A549 (cell line): Measurements from ENCODE around the gene CRB1. TPM values are rescaled to one million over a fixed set of nuclear protein-coding genes. Genes with fewer than 3 reads are reported as not detected.

ENCODE experiments used
- ATAC-seq, 2 experiments: fragments of 200-7000 bp in 1 of 2; fragments of >200 bp in 1 of 2; cut with Nextera tagmentation in 1 of 2; cut with Tn5 transposase in 1 of 2; 3 replicates each; pipeline versions ENCODE4 v1.8.0 to v1.9.1; 2018 to 2020; ENCODE audit warnings: mild to moderate bottlenecking in 1 of 2, moderate library complexity in 1 of 2
- CTCF ChIA-PET: fragments of 300-600 bp; sonication (Branson Sonifier 250); formaldehyde crosslinking; extraction: SDS; loops from one replicate; lab custom pipeline; 2021; ENCODE audit warnings: antibody characterized with exemption, inconsistent platforms; lab: Yijun Ruan, JAX
- POLR2A ChIA-PET: fragments of 350-600 bp; formaldehyde crosslinking; extraction: SDS; loops from one replicate; lab custom pipeline; 2021; ENCODE audit warnings: antibody characterized with exemption, inconsistent platforms; lab: Yijun Ruan, JAX
- DNase-seq, 2 experiments: peaks; one replicate each; pipeline versions ENCODE4 v3.0.0 to v3.0.0-alpha.2; 2011 to 2016; ENCODE audit warnings: low read depth in 1 of 2, low spot score in 1 of 2
- FAIRE-seq: peaks from 2 replicates; lab custom pipeline; 2011; peaks lifted over from hg19 to GRCh38; lab: Jason Lieb, UNC
- H3K27ac ChIP-seq, 2 experiments: fragments of >200 bp; sonication (Bioruptor Twin); formaldehyde crosslinking; 3 replicates each; pipeline ENCODE4 v1.5.1; 2016 to 2017
- H3K4me1 ChIP-seq: fragments of >200 bp; sonication (Bioruptor Twin); formaldehyde crosslinking; 3 replicates; pipeline ENCODE4 v1.6.1; 2016
- H3K4me2 ChIP-seq: fragments of >200 bp; sonication (Bioruptor Twin); formaldehyde crosslinking; 3 replicates; pipeline ENCODE4 v1.6.1; 2016
- H3K4me3 ChIP-seq: fragments of >200 bp; sonication (Bioruptor Twin); formaldehyde crosslinking; 3 replicates; pipeline ENCODE4 v1.5.1; 2016
- H3K9me3 ChIP-seq: fragments of >200 bp; sonication (Bioruptor Twin); formaldehyde crosslinking; 3 replicates; pipeline ENCODE4 v1.6.1; 2016
- BHLHE40 ChIP-seq: IDR thresholded peaks from 2 replicates; pipeline ENCODE4 v1.6.1; 2012; ENCODE audit warnings: low read depth, low read length, inconsistent platforms
- CBX2 ChIP-seq: fragments of 200-600 bp; sonication (generic); IDR thresholded peaks from 2 replicates; pipeline ENCODE4 v1.6.1; 2016; ENCODE audit warnings: low read depth, mild to moderate bottlenecking, borderline replicate concordance
- CHD4 ChIP-seq: fragments of 200-600 bp; sonication (generic); IDR thresholded peaks from 2 replicates; pipeline ENCODE4 v1.6.1; 2016; ENCODE audit warnings: antibody characterized with exemption, mild to moderate bottlenecking, borderline replicate concordance
- EHMT2 ChIP-seq: fragments of 200-600 bp; sonication (generic); IDR thresholded peaks from 2 replicates; pipeline ENCODE4 v1.6.1; 2016; ENCODE audit warnings: antibody characterized with exemption, low read depth, mild to moderate bottlenecking, moderate library complexity
- FOSB ChIP-seq: fragments of 250-450 bp; sonication (Bioruptor Pico); IDR thresholded peaks from 2 replicates; pipeline ENCODE4 v1.5.0; 2020; ENCODE audit warnings: mild to moderate bottlenecking, moderate library complexity
- FOSL2 ChIP-seq, 2 experiments: fragments of 450-650 bp in 1 of 2; fragments of >200 bp in 1 of 2; sonication (Bioruptor Twin) in 1 of 2; formaldehyde crosslinking; IDR thresholded peaks; 2 replicates each; pipeline versions ENCODE4 v1.5.0 to v1.6.1; 2016 to 2020; ENCODE audit warnings: mild to moderate bottlenecking in 1 of 2, moderate library complexity in 1 of 2
- HOXB13 ChIP-seq: fragments of 250-450 bp; sonication (Bioruptor Pico); IDR thresholded peaks from 2 replicates; pipeline ENCODE4 v1.5.0; 2020; ENCODE audit warnings: low read depth, mild to moderate bottlenecking, moderate library complexity
- JUN ChIP-seq, 2 experiments: fragments of >200 bp; sonication (Bioruptor Twin); formaldehyde crosslinking; IDR thresholded peaks; 2 replicates in 1 of 2; 3 replicates in 1 of 2; pipeline ENCODE4 v1.6.1; 2016 to 2017
- JUNB ChIP-seq: fragments of >200 bp; sonication (Bioruptor Twin); formaldehyde crosslinking; IDR thresholded peaks from 2 replicates; pipeline ENCODE4 v1.6.1; 2016
- KDM1A ChIP-seq: fragments of 200-600 bp; sonication (generic); IDR thresholded peaks from 2 replicates; pipeline ENCODE4 v1.6.1; 2016; ENCODE audit warnings: low read depth, mild to moderate bottlenecking
- KDM5A ChIP-seq: fragments of 200-600 bp; sonication (generic); IDR thresholded peaks from 2 replicates; pipeline ENCODE4 v1.6.1; 2016; ENCODE audit warnings: antibody characterized with exemption, mild to moderate bottlenecking
- MAFK ChIP-seq: fragments of 450-650 bp; IDR thresholded peaks from 2 replicates; pipeline ENCODE4 v1.6.1; 2014; ENCODE audit not compliant: partially characterized antibody
- MAZ ChIP-seq: fragments of 150-350 bp; IDR thresholded peaks from 2 replicates; pipeline ENCODE4 v1.6.1; 2014; ENCODE audit warnings: antibody characterized with exemption, low read depth, low read length, borderline replicate concordance
- MYC ChIP-seq: IDR thresholded peaks from 2 replicates; pipeline ENCODE4 v1.6.1; 2012; ENCODE audit warnings: mild to moderate bottlenecking, inconsistent platforms, low read length, improper control_type of control experiment, borderline replicate concordance
- NR3C1 ChIP-seq: fragments of >200 bp; sonication (Bioruptor Twin); formaldehyde crosslinking; IDR thresholded peaks from 3 replicates; pipeline ENCODE4 v1.6.1; 2017
- POLR2AphosphoS2 ChIP-seq: conservative IDR thresholded peaks from 2 replicates; pipeline ENCODE4 v1.6.1; 2012; ENCODE audit warnings: low read length, improper control_type of control experiment, inconsistent platforms
- RCOR1 ChIP-seq: fragments of 150-350 bp; IDR thresholded peaks from 2 replicates; pipeline ENCODE4 v1.6.1; 2014; ENCODE audit warnings: antibody characterized with exemption, low read length, low read depth
- RFX5 ChIP-seq: fragments of 450-650 bp; IDR thresholded peaks from 2 replicates; pipeline ENCODE4 v1.7.1; 2014; ENCODE audit warnings: antibody characterized with exemption, mild to moderate bottlenecking, moderate library complexity
- RNF2 ChIP-seq: fragments of 200-600 bp; sonication (generic); IDR thresholded peaks from 2 replicates; pipeline ENCODE4 v1.6.1; 2016; ENCODE audit warnings: low read depth, mild to moderate bottlenecking, antibody characterized with exemption, moderate library complexity, borderline replicate concordance
- SMC3 ChIP-seq: fragments of >200 bp; sonication (Bioruptor Twin); formaldehyde crosslinking; IDR thresholded peaks from 3 replicates; pipeline ENCODE4 v1.6.1; 2018; ENCODE audit warnings: inconsistent platforms
- SREBF2 ChIP-seq: fragments of 450-650 bp; IDR thresholded peaks from 2 replicates; pipeline ENCODE4 v1.6.1; 2014; ENCODE audit warnings: mild to moderate bottlenecking, moderate library complexity
- TP53 ChIP-seq: fragments of 250-450 bp; sonication (Bioruptor Pico); IDR thresholded peaks from 2 replicates; pipeline ENCODE4 v1.5.0; 2021; ENCODE audit warnings: mild to moderate bottlenecking, moderate library complexity
- ZFP36 ChIP-seq: fragments of 450-650 bp; IDR thresholded peaks from 2 replicates; pipeline ENCODE4 v1.6.1; 2014; ENCODE audit warnings: borderline replicate concordance; ENCODE audit not compliant: partially characterized antibody
- WGBS: methylation state at CpG from one replicate; pipeline ENCODE4 v1.1.6; 2017; ENCODE audit errors: missing lambda C conversion rate; 5-methylcytosine and 5-hydroxymethylcytosine counted together
- polyA plus RNA-seq, 4 experiments: library from polyadenylated mRNA; depleted of rRNA in 3 of 4; stranded (reverse); fragments of >200 nt; fragmentation: RNase III in 1 of 4; extraction: RNeasy Plus Mini Kit Qiagen cat#74134 plus additional on column Dnase treatment in 1 of 4; gene quantifications; 2 replicates in 3 of 4; 3 replicates in 1 of 4; pipeline ENCODE4 v1.2.3, GENCODE V29; 2011 to 2017
- TF ChIP-seq, protein P1 (sequence below): fragments of >200 bp; sonication (Bioruptor Twin); formaldehyde crosslinking; IDR thresholded peaks from 3 replicates; pipeline ENCODE4 v1.5.1; 2016
- TF ChIP-seq, protein P2 (sequence below): IDR thresholded peaks from 2 replicates; pipeline ENCODE4 v1.6.1; 2012
- TF ChIP-seq, protein P3 (sequence below): fragments of 450-650 bp; IDR thresholded peaks from 2 replicates; pipeline ENCODE4 v1.6.1; 2014; ENCODE audit warnings: antibody characterized with exemption
- TF ChIP-seq, protein P4 (sequence below): fragments of 150-350 bp; IDR thresholded peaks from 2 replicates; pipeline ENCODE4 v1.6.1; 2014; ENCODE audit warnings: low read depth, mild to moderate bottlenecking, low read length
- TF ChIP-seq, protein P5 (sequence below): IDR thresholded peaks from 2 replicates; pipeline ENCODE4 v1.6.1; 2012

The CRB1 gene
- polyA plus RNA-seq, 2 of the 4 experiments (the other 2 are of a cell fraction) = not detected

DNA sequence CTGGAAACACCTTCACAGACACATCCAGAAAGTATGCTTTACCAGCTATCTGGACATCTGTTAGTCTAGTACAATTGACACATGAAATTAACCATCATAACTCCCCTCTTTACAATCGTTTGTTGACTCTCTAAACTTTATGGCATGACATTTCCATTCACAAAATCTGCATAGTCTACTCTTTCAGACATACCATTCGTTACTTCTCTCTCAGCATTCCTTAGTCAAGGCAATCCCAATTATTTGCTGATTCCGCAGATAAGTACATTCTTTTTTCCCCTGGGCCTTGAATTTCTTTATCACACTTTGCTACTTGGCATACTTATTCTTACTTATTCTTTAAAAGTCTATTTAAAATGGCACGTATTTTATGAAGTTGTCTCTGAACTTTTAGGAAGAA, 15.1 kb upstream of the CRB1 start:
- ChIA-PET POLR2A (no interaction called here), CTCF (interaction anchor here (0.9 kb wide), 1 partner anchor 83 kb away, joined by 3 read pairs; no protein-coding TSS in a partner anchor)
- FAIRE-seq (no peak), ATAC-seq (no peak), DNase-seq (no peak)
- Histone ChIP-seq H3K4me3 (no peak overlapping the region), H3K27ac (no peak overlapping the region), H3K4me2 (no peak overlapping the region), H3K9me3 (no peaks in the 10 kb centered on the region), H3K4me1 (no peaks in the 10 kb centered on the region)
- 33% methylated on average over 4 of the region's 4 CpGs for WGBS
- TF ChIP-seq SMC3 (no peak), JUNB (no peak), MAFK (peak; percentile 81), FOSL2 (IDR thresholded peaks at IDR 0.05) (no peak), FOSL2 (CRISPR knock-in tag; IDR thresholded peaks at IDR 0.05) (no peak), KDM5A (no peak)
- TF ChIP-seq, protein P1, sequence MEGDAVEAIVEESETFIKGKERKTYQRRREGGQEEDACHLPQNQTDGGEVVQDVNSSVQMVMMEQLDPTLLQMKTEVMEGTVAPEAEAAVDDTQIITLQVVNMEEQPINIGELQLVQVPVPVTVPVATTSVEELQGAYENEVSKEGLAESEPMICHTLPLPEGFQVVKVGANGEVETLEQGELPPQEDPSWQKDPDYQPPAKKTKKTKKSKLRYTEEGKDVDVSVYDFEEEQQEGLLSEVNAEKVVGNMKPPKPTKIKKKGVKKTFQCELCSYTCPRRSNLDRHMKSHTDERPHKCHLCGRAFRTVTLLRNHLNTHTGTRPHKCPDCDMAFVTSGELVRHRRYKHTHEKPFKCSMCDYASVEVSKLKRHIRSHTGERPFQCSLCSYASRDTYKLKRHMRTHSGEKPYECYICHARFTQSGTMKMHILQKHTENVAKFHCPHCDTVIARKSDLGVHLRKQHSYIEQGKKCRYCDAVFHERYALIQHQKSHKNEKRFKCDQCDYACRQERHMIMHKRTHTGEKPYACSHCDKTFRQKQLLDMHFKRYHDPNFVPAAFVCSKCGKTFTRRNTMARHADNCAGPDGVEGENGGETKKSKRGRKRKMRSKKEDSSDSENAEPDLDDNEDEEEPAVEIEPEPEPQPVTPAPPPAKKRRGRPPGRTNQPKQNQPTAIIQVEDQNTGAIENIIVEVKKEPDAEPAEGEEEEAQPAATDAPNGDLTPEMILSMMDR = no peak

DNA sequence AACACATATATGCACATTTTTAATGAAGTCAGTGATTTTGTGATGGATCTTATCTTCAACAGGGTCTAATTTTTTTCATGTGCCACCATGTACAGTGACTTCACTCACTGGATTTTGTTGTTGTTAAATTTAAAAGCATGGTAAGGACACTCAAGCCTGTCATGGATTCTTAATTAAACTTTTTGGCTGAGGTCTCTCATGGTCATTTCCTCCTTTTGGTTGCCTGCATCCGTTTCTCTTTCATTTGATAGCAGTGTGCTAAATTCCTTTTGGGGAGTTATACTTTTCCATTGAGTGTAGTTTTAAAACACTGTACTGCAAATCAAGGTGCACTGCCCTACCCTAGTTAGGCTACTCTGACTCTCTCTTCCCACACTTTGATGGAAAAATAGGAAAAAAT, 13.2 kb upstream of the CRB1 start:
- FAIRE-seq (no peak), DNase-seq (no peak)

DNA sequence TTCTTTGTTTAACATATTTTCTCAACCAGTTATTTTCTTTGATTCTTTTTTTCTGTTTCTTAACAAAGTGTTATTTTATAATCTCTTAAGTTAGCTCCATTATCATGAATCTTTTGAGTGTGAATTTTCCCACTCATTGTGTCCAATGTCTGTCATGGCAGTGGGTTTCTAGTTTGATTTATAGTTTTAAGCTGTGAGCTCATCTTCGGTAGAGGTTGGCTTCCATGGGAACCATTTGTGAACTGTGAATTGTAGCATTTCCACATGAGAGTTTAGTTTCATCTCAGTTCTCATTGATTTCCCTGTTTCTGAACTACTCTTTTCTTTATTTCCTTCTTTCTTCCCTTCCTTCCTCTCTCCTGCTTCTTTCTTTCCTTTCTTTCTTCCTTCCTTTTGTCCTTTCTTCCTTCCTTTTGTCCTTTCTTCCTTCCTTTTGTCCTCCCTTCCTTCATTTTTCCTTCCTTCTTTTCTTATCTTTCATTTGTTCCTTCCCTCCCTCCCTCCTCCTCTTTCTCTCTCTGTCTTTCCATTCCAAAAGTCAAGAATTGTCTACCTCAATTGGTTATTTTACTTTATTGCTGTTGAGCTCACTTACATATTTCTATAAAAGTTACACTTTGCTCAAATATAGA, 3.0 kb upstream of the CRB1 start:
- ATAC-seq (no peak), DNase-seq (no peak), FAIRE-seq (no peak)
- ChIA-PET POLR2A (no interaction called here), CTCF (no interaction called here)
- Histone ChIP-seq H3K4me1 (no peaks in the 10 kb centered on the region), H3K4me3 (no peak overlapping the region), H3K9me3 (no peaks in the 10 kb centered on the region), H3K4me2 (no peak overlapping the region), H3K27ac (no peak overlapping the region)
- TF ChIP-seq CBX2 = no peak
- TF ChIP-seq FOSB (CRISPR knock-in tag) = no peak
- TF ChIP-seq CHD4 = no peak
- TF ChIP-seq EHMT2 = no peak
- TF ChIP-seq MYC = no peak
- TF ChIP-seq RNF2 = no peak
- no peak for TF ChIP-seq HOXB13 (CRISPR knock-in tag)
- TF ChIP-seq, protein P2, sequence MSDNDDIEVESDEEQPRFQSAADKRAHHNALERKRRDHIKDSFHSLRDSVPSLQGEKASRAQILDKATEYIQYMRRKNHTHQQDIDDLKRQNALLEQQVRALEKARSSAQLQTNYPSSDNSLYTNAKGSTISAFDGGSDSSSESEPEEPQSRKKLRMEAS = no peak
- WGBS = 91% methylated on average over 1 of the region's 1 CpG

More for the DNA sequence above, 13.2 kb upstream of the CRB1 start:
- Histone ChIP-seq H3K4me1 (no peaks in the 10 kb centered on the region), H3K4me3 (no peak overlapping the region), H3K27ac (no peak overlapping the region), H3K9me3 (no peaks in the 10 kb centered on the region), H3K4me2 (no peak overlapping the region)
- TF ChIP-seq KDM1A = no peak
- TF ChIP-seq, protein P3, sequence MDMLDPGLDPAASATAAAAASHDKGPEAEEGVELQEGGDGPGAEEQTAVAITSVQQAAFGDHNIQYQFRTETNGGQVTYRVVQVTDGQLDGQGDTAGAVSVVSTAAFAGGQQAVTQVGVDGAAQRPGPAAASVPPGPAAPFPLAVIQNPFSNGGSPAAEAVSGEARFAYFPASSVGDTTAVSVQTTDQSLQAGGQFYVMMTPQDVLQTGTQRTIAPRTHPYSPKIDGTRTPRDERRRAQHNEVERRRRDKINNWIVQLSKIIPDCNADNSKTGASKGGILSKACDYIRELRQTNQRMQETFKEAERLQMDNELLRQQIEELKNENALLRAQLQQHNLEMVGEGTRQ = no peak
- CTCF ChIA-PET = no interaction called here
- no peak for ATAC-seq
- 16% methylated on average over 1 of the region's 1 CpG for WGBS
- POLR2A ChIA-PET = no interaction called here

DNA sequence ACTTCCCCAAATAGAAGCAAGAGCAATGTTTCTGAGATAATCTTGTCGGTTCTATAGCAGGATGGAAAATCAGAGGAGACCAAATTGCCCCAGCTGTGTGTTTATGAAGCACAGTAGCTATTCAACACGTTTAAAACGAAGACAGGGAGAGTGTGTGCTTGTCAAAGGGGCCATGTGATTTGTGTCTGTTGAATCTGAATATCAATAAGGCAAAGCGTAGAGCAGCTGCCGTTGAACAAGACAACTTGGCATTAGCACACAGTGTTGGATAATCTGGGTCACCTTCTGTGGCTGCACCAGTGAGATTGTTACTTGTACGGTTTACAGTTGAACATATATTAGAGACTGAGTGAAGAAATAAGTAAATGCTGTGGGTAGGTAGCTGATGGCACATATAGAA, 1.0 kb downstream of the CRB1 start:
- H3K27ac ChIP-seq = no peak overlapping the region
- H3K4me1 ChIP-seq = no peaks in the 10 kb centered on the region
- no peak for ATAC-seq
- no peak for FAIRE-seq
- ChIA-PET POLR2A (no interaction called here), CTCF (no interaction called here)
- H3K9me3 ChIP-seq = no peaks in the 10 kb centered on the region
- 53% methylated on average over 6 of the region's 6 CpGs for whole genome bisulfite sequencing
- no peak overlapping the region for H3K4me2 ChIP-seq
- no peak for DNase-seq
- no peak overlapping the region for H3K4me3 ChIP-seq
- no peak for TF ChIP-seq CBX2
- no peak for TF ChIP-seq ZFP36
- no peak for TF ChIP-seq POLR2AphosphoS2
- TF ChIP-seq TP53 (CRISPR knock-in tag) = no peak
- TF ChIP-seq JUN (IDR thresholded peaks at IDR 0.05) = no peak
- no peak for TF ChIP-seq NR3C1
- TF ChIP-seq MAZ = no peak
- TF ChIP-seq BHLHE40 = no peak
- no peak for TF ChIP-seq RCOR1
- TF ChIP-seq, protein P4, sequence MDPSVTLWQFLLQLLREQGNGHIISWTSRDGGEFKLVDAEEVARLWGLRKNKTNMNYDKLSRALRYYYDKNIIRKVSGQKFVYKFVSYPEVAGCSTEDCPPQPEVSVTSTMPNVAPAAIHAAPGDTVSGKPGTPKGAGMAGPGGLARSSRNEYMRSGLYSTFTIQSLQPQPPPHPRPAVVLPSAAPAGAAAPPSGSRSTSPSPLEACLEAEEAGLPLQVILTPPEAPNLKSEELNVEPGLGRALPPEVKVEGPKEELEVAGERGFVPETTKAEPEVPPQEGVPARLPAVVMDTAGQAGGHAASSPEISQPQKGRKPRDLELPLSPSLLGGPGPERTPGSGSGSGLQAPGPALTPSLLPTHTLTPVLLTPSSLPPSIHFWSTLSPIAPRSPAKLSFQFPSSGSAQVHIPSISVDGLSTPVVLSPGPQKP = no peak
- TF ChIP-seq, protein P5, sequence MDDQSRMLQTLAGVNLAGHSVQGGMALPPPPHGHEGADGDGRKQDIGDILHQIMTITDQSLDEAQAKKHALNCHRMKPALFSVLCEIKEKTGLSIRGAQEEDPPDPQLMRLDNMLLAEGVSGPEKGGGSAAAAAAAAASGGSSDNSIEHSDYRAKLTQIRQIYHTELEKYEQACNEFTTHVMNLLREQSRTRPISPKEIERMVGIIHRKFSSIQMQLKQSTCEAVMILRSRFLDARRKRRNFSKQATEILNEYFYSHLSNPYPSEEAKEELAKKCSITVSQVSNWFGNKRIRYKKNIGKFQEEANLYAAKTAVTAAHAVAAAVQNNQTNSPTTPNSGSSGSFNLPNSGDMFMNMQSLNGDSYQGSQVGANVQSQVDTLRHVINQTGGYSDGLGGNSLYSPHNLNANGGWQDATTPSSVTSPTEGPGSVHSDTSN = no peak
- no peak for TF ChIP-seq SREBF2
- TF ChIP-seq RFX5 = no peak
